ENCODE results near the gene AGMO. TPM values are rescaled to one million over a fixed set of nuclear protein-coding genes. Genes with fewer than 3 reads are reported as not detected.

Gene AGMO
- total RNA-seq, 2 donors from 2014 or later, result 0.27 to 13.5 TPM

DNA sequence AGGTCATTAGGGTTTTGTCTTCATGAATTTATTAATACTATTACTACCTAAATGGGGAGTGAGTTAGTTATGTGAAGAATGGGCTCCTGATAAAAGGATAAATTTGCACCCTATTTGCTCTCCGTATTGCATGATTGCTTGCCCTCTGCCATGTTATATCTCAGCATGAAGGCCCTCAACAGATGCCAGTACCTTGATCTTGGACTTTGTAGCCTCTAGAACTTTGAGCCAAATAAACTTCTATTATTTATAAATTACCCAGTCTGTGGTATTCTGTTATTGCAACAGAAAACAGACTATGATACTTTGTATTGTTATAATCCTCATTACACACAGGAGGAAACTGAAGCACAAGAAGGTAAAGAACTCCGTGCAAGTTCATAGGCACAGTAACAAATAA is 150.8 kb downstream of the AGMO start:
- no peaks in the 10 kb centered on the region for H3K9me3 ChIP-seq
- DNase-seq (ENCODE audit: low spot score), result no peak
- H3K27me3 ChIP-seq (replicated peaks; ENCODE audit: insufficient read depth), result no peaks in the 10 kb centered on the region
- no peaks in the 10 kb centered on the region for H3K4me1 ChIP-seq (replicated peaks)
- no peak overlapping the region for H3K4me3 ChIP-seq
- 88% methylated on average over 2 of the region's 2 CpGs for WGBS
- no peak overlapping the region for H3K27ac ChIP-seq
- TF ChIP-seq, protein P1, sequence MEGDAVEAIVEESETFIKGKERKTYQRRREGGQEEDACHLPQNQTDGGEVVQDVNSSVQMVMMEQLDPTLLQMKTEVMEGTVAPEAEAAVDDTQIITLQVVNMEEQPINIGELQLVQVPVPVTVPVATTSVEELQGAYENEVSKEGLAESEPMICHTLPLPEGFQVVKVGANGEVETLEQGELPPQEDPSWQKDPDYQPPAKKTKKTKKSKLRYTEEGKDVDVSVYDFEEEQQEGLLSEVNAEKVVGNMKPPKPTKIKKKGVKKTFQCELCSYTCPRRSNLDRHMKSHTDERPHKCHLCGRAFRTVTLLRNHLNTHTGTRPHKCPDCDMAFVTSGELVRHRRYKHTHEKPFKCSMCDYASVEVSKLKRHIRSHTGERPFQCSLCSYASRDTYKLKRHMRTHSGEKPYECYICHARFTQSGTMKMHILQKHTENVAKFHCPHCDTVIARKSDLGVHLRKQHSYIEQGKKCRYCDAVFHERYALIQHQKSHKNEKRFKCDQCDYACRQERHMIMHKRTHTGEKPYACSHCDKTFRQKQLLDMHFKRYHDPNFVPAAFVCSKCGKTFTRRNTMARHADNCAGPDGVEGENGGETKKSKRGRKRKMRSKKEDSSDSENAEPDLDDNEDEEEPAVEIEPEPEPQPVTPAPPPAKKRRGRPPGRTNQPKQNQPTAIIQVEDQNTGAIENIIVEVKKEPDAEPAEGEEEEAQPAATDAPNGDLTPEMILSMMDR (IDR thresholded peaks at IDR 0.05), result no peak
- TF ChIP-seq POLR2AphosphoS5 (IDR thresholded peaks at IDR 0.05), result no peak
- no peak for TF ChIP-seq POLR2A (IDR thresholded peaks at IDR 0.05)
- intact Hi-C loops (cut with DNase I), result no loop called here
- H3K36me3 ChIP-seq, result no peaks in the 10 kb centered on the region

DNA sequence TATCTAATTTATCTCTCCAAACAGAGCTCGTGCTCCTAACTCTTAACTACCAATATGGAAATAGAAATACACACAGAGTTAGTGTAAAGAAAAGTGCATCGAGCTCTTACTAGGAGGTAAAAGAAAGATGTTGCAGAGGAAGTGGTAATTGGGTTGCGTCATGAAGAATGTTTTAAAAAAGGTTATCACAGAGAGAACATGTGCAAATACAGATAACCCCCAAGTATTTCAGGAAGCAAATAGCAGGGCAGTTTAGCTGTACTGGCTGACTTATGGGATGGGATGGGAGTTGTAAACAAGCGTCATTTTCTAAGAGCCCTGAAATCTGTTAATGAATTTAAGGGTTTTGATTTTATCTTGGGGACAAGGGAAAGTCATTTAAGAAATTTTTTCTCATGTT is 153.9 kb downstream of the AGMO start:
- no peak for DNase-seq (ENCODE audit: low spot score)
- no peak for TF ChIP-seq POLR2A (IDR thresholded peaks at IDR 0.05)
- TF ChIP-seq POLR2AphosphoS5 (IDR thresholded peaks at IDR 0.05), result no peak
- TF ChIP-seq, protein P1 (IDR thresholded peaks at IDR 0.05), result no peak
- Histone ChIP-seq H3K4me1 (replicated peaks) (no peaks in the 10 kb centered on the region), H3K27ac (no peak overlapping the region), H3K27me3 (replicated peaks; ENCODE audit: insufficient read depth) (no peaks in the 10 kb centered on the region), H3K4me3 (no peak overlapping the region), H3K36me3 (no peaks in the 10 kb centered on the region), H3K9me3 (no peaks in the 10 kb centered on the region)
- WGBS, result 61% methylated on average over 4 of the region's 4 CpGs
- intact Hi-C loops (cut with DNase I), result no loop called here

DNA sequence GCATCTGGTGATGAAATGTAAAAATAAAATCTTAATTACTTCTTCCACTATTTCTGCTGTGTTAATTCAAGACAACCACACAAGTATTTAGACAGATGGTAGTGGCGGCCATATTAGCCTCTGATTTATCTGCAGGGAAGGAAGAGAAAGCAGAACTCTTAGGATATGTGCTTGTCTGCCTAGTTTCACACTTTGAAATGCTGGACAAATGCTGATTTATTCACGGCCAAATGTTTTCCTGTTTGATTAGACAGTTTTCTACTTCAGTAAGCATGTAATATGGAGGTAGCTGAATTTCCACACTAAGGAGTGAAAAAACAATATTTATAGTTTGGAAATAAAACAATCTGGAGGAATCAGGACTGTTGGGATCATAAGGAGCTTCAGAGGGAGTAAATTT is 158.1 kb downstream of the AGMO start:
- intact Hi-C loops (cut with DNase I), result no loop called here
- TF ChIP-seq POLR2AphosphoS5 (IDR thresholded peaks at IDR 0.05) (no peak), POLR2A (IDR thresholded peaks at IDR 0.05) (no peak)
- TF ChIP-seq, protein P1 (IDR thresholded peaks at IDR 0.05), result no peak
- no peaks in the 10 kb centered on the region for H3K4me1 ChIP-seq (replicated peaks)
- H3K4me3 ChIP-seq, result no peak overlapping the region
- no peaks in the 10 kb centered on the region for H3K27me3 ChIP-seq (replicated peaks; ENCODE audit: insufficient read depth)
- no peak overlapping the region for H3K27ac ChIP-seq
- H3K36me3 ChIP-seq, result no peaks in the 10 kb centered on the region
- no peaks in the 10 kb centered on the region for H3K9me3 ChIP-seq
- WGBS, result 70% methylated on average over 2 of the region's 2 CpGs
- no peak for DNase-seq (ENCODE audit: low spot score)

DNA sequence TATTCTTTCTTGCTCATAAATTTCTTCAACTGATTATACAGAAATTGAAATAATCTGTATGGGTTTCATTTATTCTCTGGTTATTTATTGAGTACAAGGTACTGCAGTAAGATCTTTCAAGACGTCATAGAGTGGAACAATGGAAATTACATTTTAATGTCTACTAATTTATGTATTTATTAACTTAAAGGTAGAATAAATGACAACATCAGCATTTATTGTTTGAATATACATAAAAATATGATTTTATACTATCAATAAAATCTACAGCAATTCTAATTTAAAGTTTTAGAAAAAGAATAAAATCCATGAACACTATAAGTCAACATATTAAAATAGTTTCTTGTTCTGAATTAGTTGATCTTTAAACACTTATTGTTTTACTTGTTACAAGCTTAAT is 158.5 kb downstream of the AGMO start:
- Histone ChIP-seq H3K4me1 (replicated peaks) (no peaks in the 10 kb centered on the region), H3K9me3 (no peaks in the 10 kb centered on the region), H3K27ac (no peak overlapping the region), H3K4me3 (no peak overlapping the region), H3K27me3 (replicated peaks; ENCODE audit: insufficient read depth) (no peaks in the 10 kb centered on the region), H3K36me3 (no peaks in the 10 kb centered on the region)
- intact Hi-C loops (cut with DNase I), result no loop called here
- WGBS, result 55% methylated on average over 1 of the region's 1 CpG
- TF ChIP-seq, protein P1 (IDR thresholded peaks at IDR 0.05), result no peak
- TF ChIP-seq POLR2AphosphoS5 (IDR thresholded peaks at IDR 0.05) (no peak), POLR2A (IDR thresholded peaks at IDR 0.05) (no peak)
- no peak for DNase-seq (ENCODE audit: low spot score)

DNA sequence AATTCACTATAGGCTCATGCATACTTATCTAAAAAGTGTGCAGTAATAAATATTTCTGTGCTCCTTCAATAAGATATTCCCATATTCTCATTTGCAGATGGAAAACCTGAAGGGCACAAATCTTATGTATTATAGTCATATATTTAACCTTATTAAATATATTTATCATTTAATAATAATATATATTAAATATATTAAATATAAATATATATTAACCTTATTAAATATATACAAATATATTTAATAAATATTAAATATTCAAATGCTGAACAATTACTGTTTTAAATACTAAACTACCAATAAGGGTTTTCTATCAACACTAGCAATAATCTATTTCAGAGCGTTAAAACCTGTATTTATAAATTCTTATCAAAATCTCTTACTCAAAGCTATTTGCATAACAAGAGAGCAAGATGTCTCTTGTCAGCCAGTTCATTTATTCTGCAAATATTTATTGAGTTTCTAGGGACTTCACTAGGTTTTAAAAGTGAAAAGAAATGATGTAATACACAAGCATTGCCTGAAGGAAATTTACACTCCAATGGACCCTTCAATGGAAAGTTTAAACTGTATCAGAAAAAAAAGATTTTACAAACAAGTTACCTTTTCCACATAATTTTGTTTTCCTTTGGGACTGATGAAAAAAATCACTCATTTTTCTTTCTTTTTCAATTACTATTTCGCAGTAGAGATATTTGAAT is 159.2 kb downstream of the AGMO start:
- TF ChIP-seq, protein P1 (IDR thresholded peaks at IDR 0.05), result no peak
- no peak for TF ChIP-seq POLR2A (IDR thresholded peaks at IDR 0.05)
- TF ChIP-seq POLR2AphosphoS5 (IDR thresholded peaks at IDR 0.05), result no peak
- Histone ChIP-seq H3K36me3 (no peaks in the 10 kb centered on the region), H3K4me3 (no peak overlapping the region), H3K27ac (no peak overlapping the region), H3K9me3 (no peaks in the 10 kb centered on the region), H3K4me1 (replicated peaks) (no peaks in the 10 kb centered on the region), H3K27me3 (replicated peaks; ENCODE audit: insufficient read depth) (no peaks in the 10 kb centered on the region)
- DNase-seq (ENCODE audit: low spot score), result no peak
- intact Hi-C loops (cut with DNase I), result no loop called here
- 72% methylated on average over 2 of the region's 2 CpGs for WGBS

Data from prostate gland (tissue), 2 donors.